A549 treated with Hydrocortisone at 1 μM for 4 hours (cell line): ENCODE data around the gene OR8A1. TPM values are rescaled to one million over a fixed set of nuclear protein-coding genes. Genes with fewer than 3 reads are reported as not detected.

Experiments
- total RNA-seq: library from RNA; stranded (reverse); fragments of 200-300 nt; extraction: Qiagen RNA extraction; gene quantifications from 5 replicates; pipeline ENCODE4 v1.2.3, GENCODE V29; 2022

The OR8A1 gene
- total RNA-seq: not detected in 5 replicates

DNA sequence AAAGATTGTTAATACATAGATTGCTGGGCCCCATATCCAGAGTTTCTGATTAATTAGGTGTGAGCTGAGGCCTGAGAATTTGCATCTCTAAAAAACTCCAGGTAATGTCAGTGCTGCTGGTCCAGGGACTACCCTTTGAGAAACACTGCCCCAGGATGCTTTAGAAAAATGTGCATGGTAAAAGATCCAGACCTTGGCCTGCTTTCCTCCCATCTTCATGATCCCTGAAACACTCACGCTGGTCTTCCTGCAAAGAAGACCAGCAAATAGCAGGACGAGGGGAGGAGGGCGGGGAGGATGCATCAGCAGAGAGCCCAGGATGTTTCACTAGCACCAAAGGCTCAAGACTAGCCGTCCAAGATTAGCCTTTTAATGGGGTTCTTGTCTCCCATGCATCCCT, at the start of gene OR8A1:
Gene OR8A1 (plus strand): TSS at position 301 of the 400 bp plus-strand sequence. CDS start 123 bp downstream, outside the sequence.

DNA sequence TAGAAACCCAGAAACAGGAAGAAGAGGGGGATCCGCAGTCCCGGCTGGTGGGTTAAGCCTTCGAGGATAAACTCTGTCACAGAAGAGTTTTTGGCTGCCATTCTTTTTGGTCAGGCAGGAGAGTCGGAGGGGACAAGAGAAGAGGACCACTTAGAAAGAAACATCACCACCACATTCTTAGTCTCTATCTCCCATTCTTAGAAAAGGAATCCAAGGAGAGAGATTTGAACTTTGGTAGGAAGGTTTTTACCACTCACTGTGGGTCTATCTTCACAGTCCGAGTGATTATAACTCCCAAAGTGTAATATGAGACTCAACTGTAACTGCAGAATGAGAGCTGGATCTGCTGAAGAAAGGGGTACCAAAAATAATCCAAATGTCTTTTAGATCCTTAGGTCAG, 26.2 kb upstream of the OR8A1 start, which contains the start of gene OR8B12:
Gene OR8B12 (minus strand): TSS at position 101 of the 400 bp plus-strand sequence. CDS start 0 bp downstream, at position 101.

DNA sequence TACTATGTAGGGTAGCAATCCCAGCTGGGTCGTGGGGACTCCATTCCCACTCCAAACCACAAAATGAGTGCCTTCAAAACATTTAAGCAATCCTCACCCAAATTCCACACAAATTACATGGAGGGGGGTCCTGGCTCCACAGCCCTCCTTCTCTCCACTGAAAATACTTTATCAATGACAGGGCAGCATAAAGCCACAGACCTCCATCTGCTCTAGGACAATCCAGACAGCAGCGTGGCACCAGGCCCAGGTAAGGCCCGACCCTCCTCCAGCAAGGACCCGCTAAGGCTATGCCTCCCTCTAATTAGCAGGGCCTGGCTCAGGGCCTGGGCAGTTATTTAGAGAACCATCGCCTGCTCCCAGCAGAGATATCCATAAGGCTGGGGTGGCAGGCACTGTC, 41.3 kb downstream of the OR8A1 start, which contains the start of gene PANX3:
Gene PANX3 (plus strand): TSS at position 365 of the 400 bp plus-strand sequence. CDS start 129 bp downstream, outside the sequence.

Other genes with a start within 250 kb of the OR8A1 start
- not detected in 5 replicates for gene OR8D2, start 249.8 kb upstream of the OR8A1 start, total RNA-seq
- gene OR8B2, start 185.5 kb upstream of the OR8A1 start, total RNA-seq: not detected in 5 replicates
- not detected in 5 replicates for gene OR8B3, start 171.0 kb upstream of the OR8A1 start, total RNA-seq
- not detected in 5 replicates for gene OR8B4, start 145.1 kb upstream of the OR8A1 start, total RNA-seq
- gene OR8B8, start 124.3 kb upstream of the OR8A1 start, total RNA-seq: not detected in 5 replicates
- gene OR8B12, start 26.3 kb upstream of the OR8A1 start, total RNA-seq: not detected in 5 replicates
- gene PANX3, start 41.4 kb downstream of the OR8A1 start, total RNA-seq: not detected in 5 replicates
- 16.0 to 17.5 TPM (median 16.3 TPM) in 5 replicates for gene TBRG1, start 52.9 kb downstream of the OR8A1 start, total RNA-seq
- 14.3 to 15.8 TPM (median 15.0 TPM) in 5 replicates for gene SIAE, start 103.7 kb downstream of the OR8A1 start, total RNA-seq
- 16.2 to 24.4 TPM (median 18.4 TPM) in 5 replicates for gene SPA17, start 103.9 kb downstream of the OR8A1 start, total RNA-seq
- 6.0 to 13.6 TPM (median 10.2 TPM) in 5 replicates for gene NRGN, start 169.9 kb downstream of the OR8A1 start, total RNA-seq
- gene VSIG2, start 182.3 kb downstream of the OR8A1 start, total RNA-seq: not detected in 5 replicates
- 10.4 to 14.2 TPM (median 13.1 TPM) in 5 replicates for gene ESAM, start 192.3 kb downstream of the OR8A1 start, total RNA-seq
- gene MSANTD2, start 230.4 kb downstream of the OR8A1 start, total RNA-seq: 5.4 to 6.1 TPM (median 5.7 TPM) in 5 replicates